B cell (primary cell): ENCODE data around the gene TBC1D1.

ENCODE experiments used
- CTCF ChIP-seq: fragments of 200-600 bp; IDR thresholded peaks from one replicate; pipeline ENCODE4 v1.8.0; 2022; ENCODE audit warnings: antibody characterized with exemption, mild to moderate bottlenecking
- EZH2 ChIP-seq: IDR thresholded peaks from 2 replicates; pipeline ENCODE4 v1.6.1; 2012; ENCODE audit warnings: borderline replicate concordance, low read depth, mild to moderate bottlenecking, moderate library complexity, low read length; ENCODE audit not compliant: insufficient read depth, poor library complexity, severe bottlenecking

GRCh38 chr4:37988670-37989069, 97.8 kb downstream of the TBC1D1 start:
- TF ChIP-seq CTCF (no peak), EZH2 (no peak)
